CD4-positive, alpha-beta T cell (primary cell): ENCODE results near the gene KCNT2. TPM values are rescaled to one million over a fixed set of nuclear protein-coding genes. Genes with fewer than 3 reads are reported as not detected.

Experiments
- ATAC-seq: fragments of 200-7000 bp; cut with Tn5 transposase; one replicate; pipeline ENCODE4 v1.10.0; 2022; ENCODE audit warnings: mild to moderate bottlenecking; ENCODE audit not compliant: poor library complexity
- CTCF ChIA-PET: fragments of 350-600 bp; sonication (Branson Sonifier 250); formaldehyde crosslinking; loops from one replicate; lab custom pipeline; 2021; ENCODE audit warnings: antibody characterized with exemption, inconsistent platforms; lab: Charles Lee
- POLR2A ChIA-PET: fragments of 350-600 bp; sonication (Branson Sonifier 250); formaldehyde crosslinking; loops from one replicate; lab custom pipeline; 2021; ENCODE audit warnings: antibody characterized with exemption, inconsistent platforms; lab: Charles Lee
- DNase-seq, 14 experiments: peaks; one replicate each; pipeline ENCODE4 v3.0.0-alpha.2; 2013 to 2020; ENCODE audit warnings: mixed read lengths in 2 of 14
- H3K27ac ChIP-seq, 2 donors: one replicate each; pipeline versions ENCODE4 v1.5.1 to v1.7.0; 2013; ENCODE audit warnings: low read length in 2 of 2, low read depth in 1 of 2, mild to moderate bottlenecking in 1 of 2
- H3K27me3 ChIP-seq, 2 experiments: 1 replicate in 1 of 2; 2 replicates in 1 of 2; pipeline versions ENCODE4 v1.6.1 to v1.7.0; 2013; ENCODE audit warnings: low read length in 2 of 2, control low read depth in 1 of 2, mild to moderate bottlenecking in 1 of 2, moderate library complexity in 1 of 2; ENCODE audit not compliant: insufficient read depth in 2 of 2, control insufficient read depth in 1 of 2
- H3K36me3 ChIP-seq: one replicate; pipeline ENCODE4 v1.6.1; 2013; ENCODE audit warnings: low read length, control low read depth; ENCODE audit not compliant: insufficient read depth
- H3K4me1 ChIP-seq: one replicate; pipeline ENCODE4 v1.6.1; 2013; ENCODE audit warnings: low read length, control low read depth; ENCODE audit not compliant: insufficient read depth
- H3K4me3 ChIP-seq: one replicate; pipeline ENCODE4 v1.5.1; 2013; ENCODE audit warnings: mild to moderate bottlenecking, low read length, moderate library complexity
- H3K9me3 ChIP-seq, 2 experiments: 1 replicate in 1 of 2; 2 replicates in 1 of 2; pipeline versions ENCODE4 v1.6.1 to v1.7.0; 2013; ENCODE audit warnings: low read length in 2 of 2, mild to moderate bottlenecking in 2 of 2, control low read depth in 1 of 2, moderate library complexity in 1 of 2; ENCODE audit not compliant: control insufficient read depth in 1 of 2, insufficient read depth in 1 of 2
- H3K27ac Mint-ChIP-seq: one replicate; pipeline ENCODE4 v1.8.0; 2020; ENCODE audit warnings: mixed read lengths
- H3K27me3 Mint-ChIP-seq: one replicate; pipeline ENCODE4 v1.8.0; 2021; ENCODE audit warnings: mixed read lengths
- H3K36me3 Mint-ChIP-seq: one replicate; pipeline ENCODE4 v1.8.0; 2021; ENCODE audit warnings: low read depth, mixed read lengths
- H3K4me1 Mint-ChIP-seq: one replicate; pipeline ENCODE4 v1.8.0; 2021; ENCODE audit warnings: low read depth, mixed read lengths
- H3K4me3 Mint-ChIP-seq: one replicate; pipeline ENCODE4 v1.8.0; 2020; ENCODE audit warnings: mild to moderate bottlenecking, mixed read lengths
- H3K9me3 Mint-ChIP-seq: one replicate; pipeline ENCODE4 v1.8.0; 2020; ENCODE audit warnings: mixed read lengths
- intact Hi-C, 2 experiments: fragments of 100-400 bp; cut with DNase I in 1 of 2; cut with micrococcal nuclease in 1 of 2; formaldehyde crosslinking; loops; one replicate each; pipeline versions ENCODE4 v1.15.1 to v1.9.0; 2023 to 2025; cut with DNase I, micrococcal nuclease
- total RNA-seq, 174 experiments: library from RNA in 2 of 174; stranded (reverse) in 2 of 174; gene quantifications; one replicate each; pipeline ENCODE4 v1.2.3 and lab custom pipeline; 2021 to 2026
- TF ChIP-seq, protein P1 (sequence below): fragments of 200-600 bp; IDR thresholded peaks from one replicate; pipeline ENCODE4 v1.8.0; 2022; ENCODE audit warnings: antibody characterized with exemption, mild to moderate bottlenecking

KCNT2 gene
- total RNA-seq, 2 experiments from 2014 or later: not detected

DNA sequence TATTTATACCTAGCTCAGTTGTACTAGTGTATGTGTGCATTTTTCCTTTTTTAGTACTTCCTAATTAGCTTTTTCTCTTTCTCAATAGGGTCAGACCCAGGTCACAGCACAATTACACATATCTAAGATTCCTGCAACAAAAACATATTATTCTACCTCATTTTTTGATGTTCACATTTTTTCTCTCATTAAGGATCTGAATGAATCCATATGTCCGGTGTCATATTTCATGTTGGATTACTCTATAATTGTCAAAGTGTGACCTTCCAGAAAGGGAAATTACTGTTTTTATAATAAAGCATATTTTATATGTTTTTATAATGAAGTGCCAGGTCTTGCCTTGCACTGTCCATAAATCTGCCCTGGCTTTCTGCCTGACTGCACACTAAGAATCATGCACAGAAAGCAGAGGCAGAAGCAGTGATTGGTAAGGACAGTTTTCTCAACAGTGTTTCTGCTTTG, 143.7 kb downstream of the KCNT2 start:
- Histone ChIP-seq H3K27me3 (no peaks in the 10 kb centered on the region), H3K36me3 (no peaks in the 10 kb centered on the region), H3K9me3 (no peaks in the 10 kb centered on the region), H3K4me1 (no peaks in the 10 kb centered on the region), H3K27ac (no peak overlapping the region), H3K4me3 (no peak overlapping the region)
- POLR2A ChIA-PET: no interaction called here
- Mint-ChIP-seq H3K4me1 (no peaks in the 10 kb centered on the region), H3K4me3 (no peak overlapping the region), H3K27me3 (no peaks in the 10 kb centered on the region), H3K27ac (no peak overlapping the region), H3K36me3 (no peaks in the 10 kb centered on the region), H3K9me3 (no peaks in the 10 kb centered on the region)
- TF ChIP-seq, protein P1, sequence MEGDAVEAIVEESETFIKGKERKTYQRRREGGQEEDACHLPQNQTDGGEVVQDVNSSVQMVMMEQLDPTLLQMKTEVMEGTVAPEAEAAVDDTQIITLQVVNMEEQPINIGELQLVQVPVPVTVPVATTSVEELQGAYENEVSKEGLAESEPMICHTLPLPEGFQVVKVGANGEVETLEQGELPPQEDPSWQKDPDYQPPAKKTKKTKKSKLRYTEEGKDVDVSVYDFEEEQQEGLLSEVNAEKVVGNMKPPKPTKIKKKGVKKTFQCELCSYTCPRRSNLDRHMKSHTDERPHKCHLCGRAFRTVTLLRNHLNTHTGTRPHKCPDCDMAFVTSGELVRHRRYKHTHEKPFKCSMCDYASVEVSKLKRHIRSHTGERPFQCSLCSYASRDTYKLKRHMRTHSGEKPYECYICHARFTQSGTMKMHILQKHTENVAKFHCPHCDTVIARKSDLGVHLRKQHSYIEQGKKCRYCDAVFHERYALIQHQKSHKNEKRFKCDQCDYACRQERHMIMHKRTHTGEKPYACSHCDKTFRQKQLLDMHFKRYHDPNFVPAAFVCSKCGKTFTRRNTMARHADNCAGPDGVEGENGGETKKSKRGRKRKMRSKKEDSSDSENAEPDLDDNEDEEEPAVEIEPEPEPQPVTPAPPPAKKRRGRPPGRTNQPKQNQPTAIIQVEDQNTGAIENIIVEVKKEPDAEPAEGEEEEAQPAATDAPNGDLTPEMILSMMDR: no peak
- intact Hi-C loops: no loop called here
- CTCF ChIA-PET: no interaction called here
- DNase-seq: no peak
- ATAC-seq: no peak

DNA sequence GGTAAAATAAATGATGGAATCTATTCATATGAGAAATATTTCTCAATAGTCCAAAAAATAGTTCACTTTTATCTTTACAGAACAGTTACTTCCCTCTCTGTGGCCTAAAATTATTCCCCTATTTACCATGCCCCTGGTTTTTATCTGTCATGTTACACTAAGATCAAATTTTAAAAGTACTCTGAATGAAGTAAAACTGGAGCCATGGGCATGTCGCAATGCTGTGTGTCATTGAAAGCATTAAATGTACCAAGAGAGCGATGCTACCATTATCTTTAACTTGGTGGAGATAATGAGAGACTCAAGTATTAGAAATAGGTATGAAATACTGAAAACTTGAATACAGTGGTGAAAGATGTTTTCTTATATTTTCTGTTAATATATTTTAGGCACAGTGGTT, 146.2 kb downstream of the KCNT2 start:
- H3K27ac Mint-ChIP-seq: no peak overlapping the region
- DNase-seq (no peak), ATAC-seq (no peak)
- H3K27me3 Mint-ChIP-seq: no peaks in the 10 kb centered on the region
- Histone ChIP-seq H3K27me3 (no peaks in the 10 kb centered on the region), H3K9me3 (no peaks in the 10 kb centered on the region), H3K4me1 (no peaks in the 10 kb centered on the region), H3K36me3 (no peaks in the 10 kb centered on the region), H3K27ac (no peak overlapping the region), H3K4me3 (no peak overlapping the region)
- H3K4me3 Mint-ChIP-seq: no peak overlapping the region
- no peaks in the 10 kb centered on the region for H3K4me1 Mint-ChIP-seq
- intact Hi-C loops: no loop called here
- no peaks in the 10 kb centered on the region for H3K9me3 Mint-ChIP-seq
- ChIA-PET POLR2A (no interaction called here), CTCF (no interaction called here)
- TF ChIP-seq, protein P1: no peak
- no peaks in the 10 kb centered on the region for H3K36me3 Mint-ChIP-seq

DNA sequence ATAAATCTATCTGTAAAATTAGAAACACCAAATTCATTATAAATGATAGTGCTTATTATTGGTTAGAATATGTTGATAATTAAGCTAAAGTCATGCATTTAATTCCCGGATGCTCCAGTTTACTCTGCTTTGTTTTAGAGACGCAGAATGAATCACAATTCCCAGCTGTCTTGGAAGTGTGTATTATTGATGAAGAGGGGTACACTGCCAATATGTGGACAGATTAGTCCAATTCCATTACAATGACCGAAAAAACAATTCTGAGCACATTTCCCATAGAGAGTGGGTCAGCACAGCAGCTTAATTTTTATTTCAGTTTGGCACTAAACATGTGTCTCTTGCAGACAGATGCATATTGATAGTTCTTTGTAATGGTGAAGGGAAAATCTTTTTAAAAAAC, 146.7 kb downstream of the KCNT2 start:
- Histone ChIP-seq H3K9me3 (no peaks in the 10 kb centered on the region), H3K4me3 (no peak overlapping the region), H3K27me3 (no peaks in the 10 kb centered on the region), H3K4me1 (no peaks in the 10 kb centered on the region), H3K36me3 (no peaks in the 10 kb centered on the region), H3K27ac (no peak overlapping the region)
- Mint-ChIP-seq H3K9me3 (no peaks in the 10 kb centered on the region), H3K4me1 (no peaks in the 10 kb centered on the region), H3K4me3 (no peak overlapping the region), H3K27ac (no peak overlapping the region), H3K27me3 (no peaks in the 10 kb centered on the region), H3K36me3 (no peaks in the 10 kb centered on the region)
- TF ChIP-seq, protein P1: no peak
- ChIA-PET POLR2A (no interaction called here), CTCF (no interaction called here)
- DNase-seq (no peak), ATAC-seq (no peak)
- intact Hi-C loops: no loop called here
